ENCODE data around the gene PHACTR2. TPM values are rescaled to one million over a fixed set of nuclear protein-coding genes. Genes with fewer than 3 reads are reported as not detected.
"Not testable (repeated sequence)": the region's sequence is repeated elsewhere in the genome, so short reads cannot be mapped to it uniquely, and the experiment has no call there.

Gene PHACTR2
- total and polyA plus RNA-seq, 11 donors: 10.2 to 101 (median 67.9) TPM

- intact Hi-C loops (cut with DNase I): no loop called here
- Histone ChIP-seq H3K4me3 (no peak overlapping the region), H3K27ac (no peak overlapping the region), H3K27me3 (no peaks in the 10 kb centered on the region), H3K36me3 (no peaks in the 10 kb centered on the region), H3K4me1 (peaks cover 0 to 5% (median 0%) of the 10 kb centered on the region in 12 donors), H3K9me3 (peaks cover 0 to 9% (median 0%) of the 10 kb centered on the region in 12 donors)
- ATAC-seq: no peak
- no peak for DNase-seq
- TF ChIP-seq POLR2A (IDR thresholded peaks at IDR 0.05) (no peak), CTCF (IDR thresholded peaks at IDR 0.05) (no peak)
- 83 to 88% (median 85%) methylated on average over 6 of the region's 6 CpGs for WGBS, 4 donors
Observed at GRCh38 chr6:143647732-143648131, 30.0 kb upstream of the PHACTR2 start.

- ATAC-seq; H3K27ac ChIP-seq; intact Hi-C loops (cut with DNase I); H3K4me3 ChIP-seq; H3K9me3 ChIP-seq; H3K36me3 ChIP-seq; H3K27me3 ChIP-seq; DNase-seq: not testable (repeated sequence)
- WGBS, 4 donors: 97 to 100% (median 99%) methylated on average over 1 of the region's 1 CpG
- peaks cover 0 to 13% (median 0%) of the 10 kb centered on the region in 12 donors for H3K4me1 ChIP-seq
Observed at GRCh38 chr6:143649319-143649718, 28.4 kb upstream of the PHACTR2 start.

- H3K27ac ChIP-seq; ATAC-seq; H3K4me3 ChIP-seq; H3K36me3 ChIP-seq; DNase-seq; H3K9me3 ChIP-seq; H3K27me3 ChIP-seq; intact Hi-C loops (cut with DNase I): not testable (repeated sequence)
- peaks cover 0 to 13% (median 0%) of the 10 kb centered on the region in 12 donors for H3K4me1 ChIP-seq
- 97 to 100% (median 99%) methylated on average over 4 of the region's 4 CpGs for WGBS, 4 donors
Observed at GRCh38 chr6:143651328-143651727, 26.4 kb upstream of the PHACTR2 start.

GRCh38 chr6:143652841-143653331, 24.9 kb upstream of the PHACTR2 start:
- 50 to 67% (median 62%) methylated on average over 5 to 6 of the region's 6 CpGs for WGBS, 4 donors
- Histone ChIP-seq H3K4me3 (no peak overlapping the region), H3K27me3 (no peaks in the 10 kb centered on the region), H3K4me1 (peaks cover 0 to 13% (median 0%) of the 10 kb centered on the region in 12 donors), H3K36me3 (no peaks in the 10 kb centered on the region), H3K27ac (no peak overlapping the region), H3K9me3 (peaks cover 0 to 15% (median 2%) of the 10 kb centered on the region in 12 donors)
- TF ChIP-seq CTCF (IDR thresholded peaks at IDR 0.05) (no peak), POLR2A (IDR thresholded peaks at IDR 0.05) (no peak)
- DNase-seq: no peak
- no peak for ATAC-seq
- intact Hi-C loops (cut with DNase I): no loop called here

- WGBS, 4 donors: 90 to 93% (median 92%) methylated on average over 5 of the region's 5 CpGs
Observed at GRCh38 chr6:143655541-143655940, 22.2 kb upstream of the PHACTR2 start.

More at GRCh38 chr6:143655541-143655940, 22.2 kb upstream of the PHACTR2 start:
- Histone ChIP-seq H3K9me3 (peaks cover 0 to 20% (median 3%) of the 10 kb centered on the region in 12 donors), H3K4me1 (peaks cover 0 to 13% (median 0%) of the 10 kb centered on the region in 12 donors), H3K4me3 (no peak overlapping the region), H3K27ac (no peak overlapping the region), H3K27me3 (no peaks in the 10 kb centered on the region), H3K36me3 (no peaks in the 10 kb centered on the region)
- DNase-seq (no peak), ATAC-seq (no peak)
- TF ChIP-seq POLR2A (IDR thresholded peaks at IDR 0.05): no peak
- no peak for TF ChIP-seq CTCF (IDR thresholded peaks at IDR 0.05)
- intact Hi-C loops (cut with DNase I): no loop called here

All from heart left ventricle (tissue), 16 donors.